ENCODE measurements around the gene TAX1BP1.

TAX1BP1 gene

GRCh38 chr7:27826357-27826756, 86.4 kb downstream of the TAX1BP1 start:
- Histone ChIP-seq H3K4me3 (replicated peaks; ENCODE audit: low read depth, low read length) (no peak overlapping the region), H3K27me3 (replicated peaks; ENCODE audit: control insufficient read depth, insufficient read depth, low read length) (no peaks in the 10 kb centered on the region), H3K36me3 (ENCODE audit: control insufficient read depth, insufficient read depth, low read length) (no peaks in the 10 kb centered on the region)
- TF ChIP-seq CTCF (IDR thresholded peaks at IDR 0.05; ENCODE audit: insufficient read depth, low read length, poor library complexity, severe bottlenecking): no peak
- no peak for DNase-seq (ENCODE audit: extremely low read depth, insufficient read length)

GRCh38 chr7:27834179-27834921, 94.4 kb downstream of the TAX1BP1 start:
- DNase-seq (ENCODE audit: extremely low read depth, insufficient read length): no peak
- no peak for TF ChIP-seq CTCF (IDR thresholded peaks at IDR 0.05; ENCODE audit: insufficient read depth, low read length, poor library complexity, severe bottlenecking)
- no peaks in the 10 kb centered on the region for H3K27me3 ChIP-seq (replicated peaks; ENCODE audit: control insufficient read depth, insufficient read depth, low read length)
- H3K36me3 ChIP-seq (ENCODE audit: control insufficient read depth, insufficient read depth, low read length): no peaks in the 10 kb centered on the region
- H3K4me3 ChIP-seq (replicated peaks; ENCODE audit: low read depth, low read length): no peak overlapping the region

- Histone ChIP-seq H3K4me3 (replicated peaks; ENCODE audit: low read depth, low read length) (no peak overlapping the region), H3K27me3 (replicated peaks; ENCODE audit: control insufficient read depth, insufficient read depth, low read length) (no peaks in the 10 kb centered on the region), H3K36me3 (ENCODE audit: control insufficient read depth, insufficient read depth, low read length) (no peaks in the 10 kb centered on the region)
- no peak for DNase-seq (ENCODE audit: extremely low read depth, insufficient read length)
- TF ChIP-seq CTCF (IDR thresholded peaks at IDR 0.05; ENCODE audit: insufficient read depth, low read length, poor library complexity, severe bottlenecking): no peak
Observed at GRCh38 chr7:27835376-27835775, 95.4 kb downstream of the TAX1BP1 start.

- no peak for DNase-seq (ENCODE audit: extremely low read depth, insufficient read length)
- Histone ChIP-seq H3K36me3 (ENCODE audit: control insufficient read depth, insufficient read depth, low read length) (no peaks in the 10 kb centered on the region), H3K4me3 (replicated peaks; ENCODE audit: low read depth, low read length) (no peak overlapping the region), H3K27me3 (replicated peaks; ENCODE audit: control insufficient read depth, insufficient read depth, low read length) (no peaks in the 10 kb centered on the region)
- no peak for TF ChIP-seq CTCF (IDR thresholded peaks at IDR 0.05; ENCODE audit: insufficient read depth, low read length, poor library complexity, severe bottlenecking)
Observed at GRCh38 chr7:27836536-27836935, 96.6 kb downstream of the TAX1BP1 start.

GRCh38 chr7:27839099-27839498, 99.1 kb downstream of the TAX1BP1 start:
- no peaks in the 10 kb centered on the region for H3K27me3 ChIP-seq (replicated peaks; ENCODE audit: control insufficient read depth, insufficient read depth, low read length)
- DNase-seq (ENCODE audit: extremely low read depth, insufficient read length): no peak
- TF ChIP-seq CTCF (IDR thresholded peaks at IDR 0.05; ENCODE audit: insufficient read depth, low read length, poor library complexity, severe bottlenecking): no peak
- no peaks in the 10 kb centered on the region for H3K36me3 ChIP-seq (ENCODE audit: control insufficient read depth, insufficient read depth, low read length)
- no peak overlapping the region for H3K4me3 ChIP-seq (replicated peaks; ENCODE audit: low read depth, low read length)

- H3K4me3 ChIP-seq (replicated peaks; ENCODE audit: low read depth, low read length): no peak overlapping the region
- H3K36me3 ChIP-seq (ENCODE audit: control insufficient read depth, insufficient read depth, low read length): no peaks in the 10 kb centered on the region
- DNase-seq (ENCODE audit: extremely low read depth, insufficient read length): no peak
- no peak for TF ChIP-seq CTCF (IDR thresholded peaks at IDR 0.05; ENCODE audit: insufficient read depth, low read length, poor library complexity, severe bottlenecking)
- no peaks in the 10 kb centered on the region for H3K27me3 ChIP-seq (replicated peaks; ENCODE audit: control insufficient read depth, insufficient read depth, low read length)
Observed at GRCh38 chr7:27840313-27840712, 100.4 kb downstream of the TAX1BP1 start.

Data from GM06990 (cell line).